GM12891 (cell line): ENCODE results near the gene GMDS.

Source experiments
- DNase-seq: peaks from one replicate; pipeline ENCODE4 v3.0.0; 2011; ENCODE audit warnings: low spot score; ENCODE audit not compliant: insufficient read length
- FAIRE-seq: peaks from 2 replicates; lab custom pipeline; 2011; peaks lifted over from hg19 to GRCh38; lab: Jason Lieb, UNC
- PAX5 ChIP-seq: IDR thresholded peaks from 2 replicates; pipeline ENCODE4 v1.6.1; 2011; ENCODE audit warnings: low read length, moderate library complexity, mild to moderate bottlenecking; ENCODE audit not compliant: insufficient read depth, severe bottlenecking
- POLR2A ChIP-seq: IDR thresholded peaks from 2 replicates; pipeline ENCODE4 v1.6.1; 2011; ENCODE audit warnings: low read depth, low read length, control low read depth
- POLR2AphosphoS5 ChIP-seq: IDR thresholded peaks from 2 replicates; pipeline ENCODE4 v1.6.1; 2011; ENCODE audit warnings: low read depth, low read length, control low read depth
- POU2F2 ChIP-seq: IDR thresholded peaks from 2 replicates; pipeline ENCODE4 v1.6.1; 2011; ENCODE audit warnings: low read depth, mild to moderate bottlenecking, control low read depth, low read length, moderate library complexity
- SPI1 ChIP-seq: IDR thresholded peaks from 2 replicates; pipeline ENCODE4 v1.6.1; 2011; ENCODE audit warnings: low read depth, low read length, control low read depth
- TAF1 ChIP-seq: IDR thresholded peaks from 2 replicates; pipeline ENCODE4 v1.6.1; 2011; ENCODE audit warnings: low read depth, low read length, control low read depth

The GMDS gene

DNA sequence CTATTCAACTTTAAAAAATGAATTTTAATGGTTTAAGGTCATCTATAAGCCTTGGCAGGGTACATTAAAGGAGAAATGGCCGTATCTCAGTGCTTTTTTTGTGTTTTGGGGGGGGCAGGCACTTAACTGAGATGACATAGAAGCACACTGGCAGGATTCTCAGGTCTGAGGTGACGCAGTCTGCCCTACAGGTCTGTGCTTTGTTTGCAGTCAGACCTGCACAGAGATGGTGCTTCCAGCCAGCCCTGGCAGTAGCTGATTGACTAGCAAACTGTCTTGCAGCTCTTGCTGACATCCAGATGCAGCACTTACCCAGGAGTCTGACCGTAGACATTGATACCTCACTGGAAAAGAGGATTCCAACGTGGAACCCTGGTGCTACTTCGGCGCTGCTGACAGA, 386.5 kb downstream of the GMDS start:
- FAIRE-seq, result no peak
- TF ChIP-seq TAF1 (no peak), SPI1 (no peak), POLR2A (no peak), POLR2AphosphoS5 (no peak), PAX5 (no peak), POU2F2 (no peak)
- no peak for DNase-seq

DNA sequence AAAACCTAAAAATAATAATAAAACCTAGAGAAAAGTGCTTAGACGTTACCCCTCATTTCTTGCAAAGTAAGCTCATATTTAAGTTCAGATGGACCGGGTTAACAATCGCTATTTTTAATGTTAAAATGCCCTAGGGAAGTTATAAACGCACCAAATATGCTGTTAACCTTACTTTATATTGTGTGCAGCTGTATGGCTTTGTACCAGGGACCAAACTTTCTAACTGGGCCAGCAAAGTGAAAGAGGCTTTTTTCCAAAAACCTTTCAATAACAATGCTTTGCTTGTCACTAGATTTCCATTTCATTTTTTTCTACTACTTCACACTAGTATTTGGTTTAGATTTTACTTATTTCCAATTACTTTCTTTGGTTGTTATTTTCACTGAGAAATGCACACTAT, 387.2 kb downstream of the GMDS start:
- DNase-seq, result no peak
- FAIRE-seq, result no peak
- TF ChIP-seq POU2F2, result no peak
- no peak for TF ChIP-seq PAX5
- no peak for TF ChIP-seq POLR2A
- no peak for TF ChIP-seq SPI1
- no peak for TF ChIP-seq TAF1
- no peak for TF ChIP-seq POLR2AphosphoS5

DNA sequence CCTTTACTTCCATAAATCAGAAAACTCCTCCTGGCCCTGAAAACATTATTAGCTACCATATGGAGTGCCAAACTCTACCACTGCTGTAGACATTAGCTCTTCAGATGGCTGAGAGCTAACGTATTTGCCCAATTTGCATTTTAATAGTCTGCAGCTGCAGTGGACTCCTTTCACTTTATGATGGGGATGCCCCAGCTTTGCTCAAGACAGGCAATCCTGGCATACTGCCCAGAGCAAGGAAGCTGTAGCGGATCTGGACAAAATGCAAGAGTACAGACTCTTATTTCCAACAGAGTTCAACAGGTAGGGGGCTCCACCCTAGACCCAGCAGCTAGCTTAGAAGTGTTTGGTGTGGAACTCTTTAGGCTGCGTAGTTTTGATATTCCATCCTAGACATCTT, 389.0 kb downstream of the GMDS start:
- TF ChIP-seq TAF1 (no peak), PAX5 (no peak), SPI1 (no peak), POU2F2 (peak; percentile 96)
- FAIRE-seq (peak; percentile 92), DNase-seq (peak; percentile 12)

DNA sequence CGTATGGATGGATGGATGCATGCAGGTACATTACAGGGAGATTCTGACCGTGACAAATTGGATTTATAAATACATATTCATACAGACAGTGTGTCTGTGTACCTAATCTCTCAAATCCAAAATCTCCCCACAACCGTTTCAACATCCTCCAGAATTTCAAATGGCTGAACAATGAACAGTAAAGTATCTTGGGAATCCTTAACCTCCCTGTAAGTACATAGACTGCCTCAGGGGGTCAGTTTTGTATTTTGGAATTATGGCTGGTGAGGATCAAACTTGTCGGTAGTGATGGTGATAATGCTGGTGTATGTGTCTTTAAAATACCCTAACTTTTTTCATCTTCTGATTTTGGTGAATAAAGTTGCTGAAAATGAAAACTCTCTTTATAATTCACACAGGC, 389.5 kb downstream of the GMDS start:
- TF ChIP-seq POU2F2 (no peak), TAF1 (no peak), POLR2A (no peak), PAX5 (no peak), POLR2AphosphoS5 (no peak)
- FAIRE-seq (peak; percentile 66), DNase-seq (no peak)

DNA sequence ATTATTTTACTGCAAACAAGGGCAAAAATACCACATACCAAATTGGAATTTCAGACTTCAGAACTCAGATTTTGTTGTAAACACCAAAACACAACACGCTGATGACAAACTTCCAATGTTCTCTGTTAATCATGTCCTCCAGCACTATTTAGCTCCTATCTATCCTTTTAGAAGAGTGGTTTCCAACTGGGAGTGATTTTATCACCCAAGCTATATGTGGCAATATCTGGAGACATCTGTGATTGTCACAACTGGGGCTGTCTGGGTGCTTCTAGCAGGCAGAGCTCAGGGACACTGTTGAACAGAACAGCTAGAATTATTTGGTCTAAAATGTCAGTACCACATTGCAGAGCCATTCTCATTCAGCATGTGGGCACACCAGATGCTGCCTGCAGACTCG, 391.1 kb downstream of the GMDS start:
- FAIRE-seq (no peak), DNase-seq (no peak)
- TF ChIP-seq POLR2AphosphoS5 (no peak), POU2F2 (no peak), POLR2A (no peak), TAF1 (no peak), SPI1 (no peak), PAX5 (no peak)

DNA sequence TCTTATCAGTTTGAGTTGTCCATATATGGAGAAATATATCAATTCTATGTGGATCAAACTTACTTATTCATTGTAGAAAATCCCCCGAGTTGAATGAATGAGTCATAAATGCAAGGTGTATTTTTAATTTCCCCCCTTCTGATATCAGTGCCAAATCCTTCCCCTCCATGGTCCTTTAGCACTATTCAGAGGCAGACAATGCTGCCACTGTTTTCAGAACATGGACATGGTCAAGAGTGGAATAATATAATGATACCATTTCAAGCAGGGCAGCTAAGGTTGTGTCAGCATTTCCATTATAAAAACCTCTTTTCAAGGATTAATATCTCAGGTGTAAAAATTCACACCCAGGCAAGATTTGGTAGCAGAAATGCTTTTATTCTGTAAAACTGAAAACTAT, 391.6 kb downstream of the GMDS start:
- no peak for FAIRE-seq
- no peak for DNase-seq
- TF ChIP-seq POLR2AphosphoS5, result no peak
- no peak for TF ChIP-seq POU2F2
- TF ChIP-seq PAX5, result no peak
- TF ChIP-seq TAF1, result no peak
- TF ChIP-seq SPI1, result no peak
- no peak for TF ChIP-seq POLR2A

DNA sequence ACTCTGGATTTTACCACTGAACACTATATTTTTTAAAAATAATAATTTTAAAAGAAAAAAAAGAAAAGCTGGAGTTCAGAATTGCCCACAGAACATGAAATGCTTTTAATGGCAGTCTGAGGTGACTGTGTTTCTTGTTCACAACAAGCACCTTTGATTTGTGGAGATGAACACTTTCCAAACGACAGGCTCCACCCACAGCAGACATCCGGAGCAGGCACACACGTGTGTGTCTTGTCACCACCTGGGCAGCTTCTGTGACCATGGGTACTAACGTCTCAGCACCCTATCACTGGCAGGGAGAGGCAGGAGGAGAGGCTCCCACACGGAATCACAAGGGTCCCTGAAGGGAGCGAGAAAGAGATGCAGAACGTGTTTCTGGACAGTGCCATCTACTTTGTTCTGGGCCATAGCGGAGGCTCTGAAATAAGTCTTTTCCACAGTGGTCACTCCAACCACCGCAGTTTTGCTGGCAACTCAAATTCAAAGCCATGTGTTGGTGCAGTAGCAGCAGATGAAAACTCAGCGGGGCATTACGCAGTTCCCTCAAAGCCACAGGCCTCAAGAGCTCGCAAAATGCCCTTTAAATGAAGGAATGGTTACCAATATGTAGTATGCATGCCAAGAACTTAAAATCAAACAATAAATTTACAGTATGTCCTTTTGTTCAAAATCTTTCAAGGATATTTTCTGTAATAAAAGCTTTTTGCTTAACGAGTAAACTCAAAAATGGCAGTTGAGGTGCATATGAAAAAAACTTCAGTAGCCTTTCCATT, 393.5 kb downstream of the GMDS start:
- no peak for TF ChIP-seq TAF1
- TF ChIP-seq PAX5, result no peak
- TF ChIP-seq POLR2AphosphoS5, result no peak
- TF ChIP-seq POLR2A, result no peak
- TF ChIP-seq SPI1, result no peak
- TF ChIP-seq POU2F2, result no peak
- no peak for DNase-seq
- no peak for FAIRE-seq

DNA sequence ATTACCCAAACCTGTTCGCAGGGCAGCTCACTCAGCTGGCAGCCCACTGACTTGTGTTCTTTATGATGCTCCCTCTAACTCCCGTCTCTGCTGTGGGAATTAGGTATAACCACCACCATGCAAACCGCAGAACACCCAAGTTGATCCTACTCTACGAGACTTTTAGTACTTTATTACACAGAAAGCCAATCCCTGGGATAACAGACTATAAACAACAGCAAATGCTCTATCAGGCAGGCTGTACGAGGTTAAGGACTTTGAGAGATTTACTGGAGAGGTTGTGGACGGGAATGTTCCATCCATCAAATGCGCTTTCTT, 394.6 kb downstream of the GMDS start:
- no peak for TF ChIP-seq POLR2A
- no peak for TF ChIP-seq POLR2AphosphoS5
- no peak for TF ChIP-seq TAF1
- no peak for TF ChIP-seq SPI1
- TF ChIP-seq POU2F2, result no peak
- no peak for DNase-seq
- no peak for FAIRE-seq

DNA sequence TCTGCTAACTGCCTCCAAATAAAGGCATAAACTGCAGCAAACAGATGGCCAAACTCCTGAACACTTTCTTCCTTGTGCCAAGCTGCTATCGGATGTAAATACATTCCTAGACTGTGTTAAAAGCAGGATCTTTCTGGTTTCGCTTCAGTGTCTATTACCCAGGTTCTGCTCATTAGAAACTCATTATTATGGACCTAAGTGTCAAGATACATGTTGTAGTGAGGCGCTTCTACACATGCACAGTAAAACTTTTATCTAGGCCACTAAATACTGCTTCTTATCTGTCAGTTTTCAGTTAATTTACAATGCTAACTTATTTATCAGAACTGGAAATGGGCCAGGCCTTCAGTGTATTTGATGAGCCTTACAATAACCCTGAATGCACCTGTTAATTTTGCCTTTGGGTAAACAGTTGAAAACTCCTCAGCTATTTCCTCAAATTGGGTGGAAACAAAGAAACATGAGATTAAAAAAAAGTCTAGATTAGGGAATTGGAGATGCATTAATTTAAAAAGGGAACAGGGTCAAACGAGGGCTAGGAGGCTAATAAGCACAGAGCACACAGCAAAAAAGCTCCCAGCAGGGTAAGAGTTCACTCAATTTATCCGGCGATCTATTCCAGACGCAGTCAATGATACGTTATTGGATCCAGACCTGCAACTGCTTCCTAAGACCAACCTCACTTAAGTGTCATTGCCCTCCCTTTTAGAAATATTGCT, 395.1 kb downstream of the GMDS start:
- DNase-seq (no peak), FAIRE-seq (no peak)
- TF ChIP-seq PAX5 (no peak), POU2F2 (no peak), SPI1 (no peak), POLR2A (no peak), TAF1 (no peak), POLR2AphosphoS5 (no peak)

DNA sequence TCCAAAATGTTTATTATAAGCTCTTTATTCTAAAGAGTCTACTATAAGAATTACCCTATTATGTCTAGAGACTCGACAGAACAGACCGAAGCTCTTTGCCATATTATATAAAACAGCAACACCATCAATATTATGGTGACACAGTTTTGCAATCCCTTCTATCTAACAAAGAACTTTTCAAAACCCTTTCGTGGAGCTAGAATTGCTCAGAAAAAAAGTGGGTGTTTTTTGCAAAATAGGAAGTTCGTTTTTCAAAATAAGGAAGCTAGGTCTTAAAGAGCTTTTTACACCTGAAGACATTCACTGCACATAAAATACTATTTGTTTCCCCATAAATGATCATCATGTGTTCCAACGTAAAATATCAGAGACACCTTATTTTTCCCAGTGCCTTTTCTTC, 395.7 kb downstream of the GMDS start:
- DNase-seq, result no peak
- TF ChIP-seq POLR2A (no peak), SPI1 (no peak)
- FAIRE-seq, result no peak
